Stomach (tissue), 4 donors: ENCODE results near the gene GRWD1.

Experiments used
- CTCF ChIP-seq, 7 experiments: fragments of 450-650 bp in 4 of 7; fragments of 200-600 bp in 3 of 7; sonication (generic) in 3 of 7; IDR thresholded peaks; one replicate each; pipeline ENCODE4 v1.5.1; 2016 to 2019; ENCODE audit warnings: antibody characterized with exemption in 7 of 7, control low read depth in 2 of 7, mild to moderate bottlenecking in 1 of 7
- POLR2A ChIP-seq, 4 donors: fragments of 450-650 bp; IDR thresholded peaks; one replicate each; pipeline ENCODE4 v1.6.1; 2016; ENCODE audit warnings: antibody characterized with exemption in 4 of 4, control low read depth in 2 of 4, mild to moderate bottlenecking in 1 of 4, moderate library complexity in 1 of 4

GRCh38 chr19:48443731-48444128 is 2.1 kb upstream of the GRWD1 start:
- TF ChIP-seq CTCF (IDR thresholded peaks at IDR 0.05): no peak
- TF ChIP-seq POLR2A (IDR thresholded peaks at IDR 0.05): no peak
